H9 (cell line): Measurements from ENCODE around the gene DPT. TPM values are rescaled to one million over a fixed set of nuclear protein-coding genes. Genes with fewer than 3 reads are reported as not detected.

ENCODE experiments used
- DNase-seq: peaks from one replicate; pipeline ENCODE4 v3.0.0-alpha.2; 2017
- H2AFZ ChIP-seq: one replicate; pipeline ENCODE4 v1.6.1; 2013; ENCODE audit warnings: mild to moderate bottlenecking, low read length, control low read depth, moderate library complexity
- H2AK5ac ChIP-seq: 2 replicates; pipeline ENCODE4 v1.6.1; 2013; ENCODE audit warnings: low read length, control low read depth, mixed read lengths; ENCODE audit not compliant: insufficient read length
- H2BK120ac ChIP-seq: one replicate; pipeline ENCODE4 v1.6.1; 2013; ENCODE audit warnings: low read depth, mild to moderate bottlenecking, low read length, control low read depth, inconsistent platforms; ENCODE audit not compliant: poor library complexity, severe bottlenecking
- H2BK12ac ChIP-seq: 2 replicates; pipeline ENCODE4 v1.6.1; 2013; ENCODE audit warnings: low read length, control low read depth, mixed read lengths, low read depth; ENCODE audit not compliant: insufficient read length
- H2BK15ac ChIP-seq: 2 replicates; pipeline ENCODE4 v1.6.1; 2013; ENCODE audit warnings: low read depth, low read length, control low read depth
- H2BK20ac ChIP-seq: one replicate; pipeline ENCODE4 v1.6.1; 2013; ENCODE audit warnings: low read depth, mild to moderate bottlenecking, low read length, control low read depth, inconsistent platforms; ENCODE audit not compliant: poor library complexity, severe bottlenecking
- H2BK5ac ChIP-seq: 2 replicates; pipeline ENCODE4 v1.6.1; 2013; ENCODE audit warnings: low read length, control low read depth, mixed read lengths; ENCODE audit not compliant: insufficient read length
- H3K14ac ChIP-seq: 2 replicates; pipeline ENCODE4 v1.6.1; 2013; ENCODE audit warnings: low read length, control low read depth; ENCODE audit not compliant: insufficient read depth
- H3K18ac ChIP-seq: 2 replicates; pipeline ENCODE4 v1.6.1; 2013; ENCODE audit warnings: low read depth, mild to moderate bottlenecking, mixed read lengths, low read length, control low read depth; ENCODE audit not compliant: insufficient read length
- H3K23ac ChIP-seq: 2 replicates; pipeline ENCODE4 v1.6.1; 2013; ENCODE audit warnings: low read length, control low read depth, mixed read lengths, low read depth; ENCODE audit not compliant: insufficient read length
- H3K23me2 ChIP-seq: 2 replicates; pipeline ENCODE4 v1.6.1; 2013; ENCODE audit warnings: low read depth, mild to moderate bottlenecking, mixed read lengths, low read length, control low read depth; ENCODE audit not compliant: insufficient read length, poor library complexity, severe bottlenecking
- H3K27ac ChIP-seq: 2 replicates; pipeline ENCODE4 v1.5.1; 2013; ENCODE audit warnings: low read length, control low read depth, mixed read lengths, low read depth; ENCODE audit not compliant: insufficient read length
- H3K27me3 ChIP-seq: 2 replicates; pipeline ENCODE4 v1.6.1; 2013; ENCODE audit warnings: low read length, control low read depth, inconsistent platforms; ENCODE audit not compliant: insufficient read depth
- H3K4ac ChIP-seq: 2 replicates; pipeline ENCODE4 v1.6.1; 2013; ENCODE audit warnings: low read depth, mild to moderate bottlenecking, control low read depth, inconsistent platforms, low read length, moderate library complexity
- H3K4me1 ChIP-seq: 2 replicates; pipeline ENCODE4 v1.6.1; 2013; ENCODE audit warnings: low read length, control low read depth, inconsistent platforms; ENCODE audit not compliant: insufficient read depth
- H3K4me2 ChIP-seq: 2 replicates; pipeline ENCODE4 v1.6.1; 2013; ENCODE audit warnings: low read length, control low read depth, mixed read lengths; ENCODE audit not compliant: insufficient read length, insufficient read depth
- H3K56ac ChIP-seq: 2 replicates; pipeline ENCODE4 v1.6.1; 2013; ENCODE audit warnings: low read depth, mild to moderate bottlenecking, mixed read lengths, low read length, control low read depth; ENCODE audit not compliant: insufficient read length
- H3K79me1 ChIP-seq: 2 replicates; pipeline ENCODE4 v1.6.1; 2013; ENCODE audit warnings: low read depth, mild to moderate bottlenecking, moderate library complexity, low read length, control low read depth, inconsistent platforms; ENCODE audit not compliant: insufficient read depth, poor library complexity, severe bottlenecking
- H3K79me2 ChIP-seq: 2 replicates; pipeline ENCODE4 v1.6.1; 2013; ENCODE audit warnings: low read length, control low read depth, inconsistent platforms; ENCODE audit not compliant: insufficient read depth
- H3K9ac ChIP-seq: 2 replicates; pipeline ENCODE4 v1.6.1; 2013; ENCODE audit warnings: low read length, control low read depth, mixed read lengths; ENCODE audit not compliant: insufficient read length; ENCODE audit errors: extremely low read depth
- H3K9me3 ChIP-seq: one replicate; pipeline ENCODE4 v1.6.1; 2013; ENCODE audit warnings: low read depth, low read length, inconsistent platforms; ENCODE audit not compliant: control insufficient read depth
- H3T11ph ChIP-seq: one replicate; pipeline ENCODE4 v1.6.1; 2013; ENCODE audit warnings: mild to moderate bottlenecking, low read length, control low read depth, inconsistent platforms
- H4K20me1 ChIP-seq: one replicate; pipeline ENCODE4 v1.6.1; 2013; ENCODE audit not compliant: control insufficient read depth, insufficient read length, insufficient read depth
- H4K5ac ChIP-seq: 2 replicates; pipeline ENCODE4 v1.6.1; 2013; ENCODE audit warnings: low read depth, mild to moderate bottlenecking, mixed read lengths, low read length, control low read depth; ENCODE audit not compliant: insufficient read length
- H4K8ac ChIP-seq: replicated peaks from 2 replicates; pipeline ENCODE4 v1.6.1; 2013; ENCODE audit warnings: low read length, control low read depth, mixed read lengths, low read depth; ENCODE audit not compliant: insufficient read length
- H4K91ac ChIP-seq: 2 replicates; pipeline ENCODE4 v1.6.1; 2013; ENCODE audit warnings: low read depth, mild to moderate bottlenecking, moderate library complexity, mixed read lengths, low read length, control low read depth; ENCODE audit not compliant: insufficient read length
- H3K27ac Mint-ChIP-seq, 3 experiments: 2 replicates in 2 of 3; 3 replicates in 1 of 3; pipeline ENCODE4 v1.8.0; 2020 to 2021; ENCODE audit warnings: mixed read lengths in 3 of 3, mild to moderate bottlenecking in 1 of 3, moderate library complexity in 1 of 3
- H3K27me3 Mint-ChIP-seq: 2 replicates; pipeline ENCODE4 v1.8.0; 2021; ENCODE audit warnings: low read depth, mild to moderate bottlenecking, moderate library complexity, mixed read lengths
- H3K36me3 Mint-ChIP-seq, 3 experiments: 2 replicates in 2 of 3; 3 replicates in 1 of 3; pipeline ENCODE4 v1.8.0; 2020 to 2021; ENCODE audit warnings: low read depth in 3 of 3, mixed read lengths in 3 of 3; ENCODE audit not compliant: insufficient read depth in 1 of 3
- H3K4me1 Mint-ChIP-seq, 2 experiments: 2 replicates each; pipeline ENCODE4 v1.8.0; 2020; ENCODE audit warnings: mixed read lengths in 2 of 2
- H3K4me3 Mint-ChIP-seq, 2 experiments: 2 replicates in 1 of 2; 3 replicates in 1 of 2; pipeline ENCODE4 v1.8.0; 2020 to 2021; ENCODE audit warnings: mild to moderate bottlenecking in 2 of 2, mixed read lengths in 2 of 2, moderate library complexity in 1 of 2
- H3K9me3 Mint-ChIP-seq, 2 experiments: 2 replicates in 1 of 2; 3 replicates in 1 of 2; pipeline ENCODE4 v1.8.0; 2020; ENCODE audit warnings: mild to moderate bottlenecking in 2 of 2, mixed read lengths in 2 of 2, moderate library complexity in 1 of 2
- WGBS: extraction: QIAGEN DNeasy Blood & Tissue Kit; methylation state at CpG from one replicate; pipeline ENCODE4 v1.1.7; 2013; ENCODE audit warnings: missing lambda C conversion rate, low lambda C conversion rate, mixed read lengths; ENCODE audit not compliant: insufficient read length; ENCODE audit errors: extremely low coverage; 5-methylcytosine and 5-hydroxymethylcytosine counted together
- total RNA-seq: library from RNA; stranded (reverse); gene quantifications from 2 replicates; pipeline ENCODE4 v1.2.1, GENCODE V29; 2021
- TF ChIP-seq, protein P1 (sequence below): fragments of 200-600 bp; sonication (generic); conservative IDR thresholded peaks from 3 replicates; pipeline ENCODE4 v1.8.0; 2021; ENCODE audit warnings: antibody characterized with exemption, mild to moderate bottlenecking

DPT gene
- total RNA-seq, 1 experiment from 2014 or later: not detected

DNA sequence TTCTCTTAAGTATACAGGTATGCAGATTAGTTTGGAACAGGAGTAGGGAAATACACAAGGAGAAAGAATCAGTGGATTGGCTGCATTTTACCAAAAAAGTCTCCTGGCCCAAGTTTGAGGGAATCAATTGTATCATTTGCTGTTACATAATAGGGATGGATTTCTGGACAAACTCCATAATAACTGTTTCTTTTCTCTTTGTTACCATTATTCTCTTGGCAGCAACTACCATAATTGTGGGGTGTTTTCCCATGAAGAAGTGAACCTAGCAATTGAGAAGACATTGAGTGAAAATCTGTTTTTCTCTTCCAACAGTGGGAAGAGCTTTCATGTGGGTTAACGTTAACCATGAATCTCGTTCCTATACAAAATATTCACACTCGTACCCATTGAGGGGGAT, 46.4 kb upstream of the DPT start:
- Histone ChIP-seq H2BK20ac (no peak overlapping the region), H3K27ac (no peak overlapping the region), H3K9me3 (no peaks in the 10 kb centered on the region), H3K56ac (no peak overlapping the region), H3K14ac (no peak overlapping the region), H3K79me1 (no peaks in the 10 kb centered on the region), H4K5ac (no peak overlapping the region), H3K4me1 (no peaks in the 10 kb centered on the region), H2BK12ac (no peak overlapping the region), H3K79me2 (no peaks in the 10 kb centered on the region), H2BK120ac (no peak overlapping the region), H3K18ac (no peak overlapping the region), H3K9ac (no peak overlapping the region), H2BK15ac (no peak overlapping the region), H3K23ac (no peak overlapping the region), H2AK5ac (no peak overlapping the region), H3K4ac (no peak overlapping the region), H3K4me2 (no peak overlapping the region), H2BK5ac (no peak overlapping the region), H4K8ac (no peak overlapping the region), H4K91ac (no peak overlapping the region), H3K27me3 (no peaks in the 10 kb centered on the region), H3T11ph (no peak overlapping the region), H4K20me1 (no peaks in the 10 kb centered on the region), H2AFZ (no peak overlapping the region), H3K23me2 (no peaks in the 10 kb centered on the region)
- Mint-ChIP-seq H3K9me3 (no peaks in the 10 kb centered on the region), H3K4me3 (no peak overlapping the region), H3K4me1 (no peaks in the 10 kb centered on the region), H3K27ac (no peak overlapping the region), H3K36me3 (no peaks in the 10 kb centered on the region), H3K27me3 (no peaks in the 10 kb centered on the region; the same call in 1 of the 2 replicates)
- DNase-seq: no peak
- no CpG with 5 or more reads among the region's 3 CpGs for WGBS
- TF ChIP-seq, protein P1, sequence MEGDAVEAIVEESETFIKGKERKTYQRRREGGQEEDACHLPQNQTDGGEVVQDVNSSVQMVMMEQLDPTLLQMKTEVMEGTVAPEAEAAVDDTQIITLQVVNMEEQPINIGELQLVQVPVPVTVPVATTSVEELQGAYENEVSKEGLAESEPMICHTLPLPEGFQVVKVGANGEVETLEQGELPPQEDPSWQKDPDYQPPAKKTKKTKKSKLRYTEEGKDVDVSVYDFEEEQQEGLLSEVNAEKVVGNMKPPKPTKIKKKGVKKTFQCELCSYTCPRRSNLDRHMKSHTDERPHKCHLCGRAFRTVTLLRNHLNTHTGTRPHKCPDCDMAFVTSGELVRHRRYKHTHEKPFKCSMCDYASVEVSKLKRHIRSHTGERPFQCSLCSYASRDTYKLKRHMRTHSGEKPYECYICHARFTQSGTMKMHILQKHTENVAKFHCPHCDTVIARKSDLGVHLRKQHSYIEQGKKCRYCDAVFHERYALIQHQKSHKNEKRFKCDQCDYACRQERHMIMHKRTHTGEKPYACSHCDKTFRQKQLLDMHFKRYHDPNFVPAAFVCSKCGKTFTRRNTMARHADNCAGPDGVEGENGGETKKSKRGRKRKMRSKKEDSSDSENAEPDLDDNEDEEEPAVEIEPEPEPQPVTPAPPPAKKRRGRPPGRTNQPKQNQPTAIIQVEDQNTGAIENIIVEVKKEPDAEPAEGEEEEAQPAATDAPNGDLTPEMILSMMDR: no peak
